Measurements from ENCODE around the gene RAB3GAP1.

The RAB3GAP1 gene

DNA sequence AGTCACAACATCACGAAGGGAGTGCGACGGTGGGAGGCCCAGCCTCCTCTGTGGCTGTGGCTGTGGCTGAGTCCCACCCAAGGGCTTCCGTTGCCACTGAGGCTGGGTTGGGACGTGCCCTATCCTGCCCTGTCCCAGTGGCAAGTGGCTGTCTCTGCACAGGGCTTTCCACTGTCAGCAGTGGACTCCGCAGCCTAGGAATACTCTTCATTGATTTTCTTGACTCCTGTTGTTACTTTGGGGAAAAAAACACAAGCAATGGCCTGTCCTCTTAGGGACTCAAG, 122.7 kb downstream of the RAB3GAP1 start:
- H3K4me3 ChIP-seq (ENCODE audit: low read depth, low read length): no peak overlapping the region
- TF ChIP-seq, protein P1, sequence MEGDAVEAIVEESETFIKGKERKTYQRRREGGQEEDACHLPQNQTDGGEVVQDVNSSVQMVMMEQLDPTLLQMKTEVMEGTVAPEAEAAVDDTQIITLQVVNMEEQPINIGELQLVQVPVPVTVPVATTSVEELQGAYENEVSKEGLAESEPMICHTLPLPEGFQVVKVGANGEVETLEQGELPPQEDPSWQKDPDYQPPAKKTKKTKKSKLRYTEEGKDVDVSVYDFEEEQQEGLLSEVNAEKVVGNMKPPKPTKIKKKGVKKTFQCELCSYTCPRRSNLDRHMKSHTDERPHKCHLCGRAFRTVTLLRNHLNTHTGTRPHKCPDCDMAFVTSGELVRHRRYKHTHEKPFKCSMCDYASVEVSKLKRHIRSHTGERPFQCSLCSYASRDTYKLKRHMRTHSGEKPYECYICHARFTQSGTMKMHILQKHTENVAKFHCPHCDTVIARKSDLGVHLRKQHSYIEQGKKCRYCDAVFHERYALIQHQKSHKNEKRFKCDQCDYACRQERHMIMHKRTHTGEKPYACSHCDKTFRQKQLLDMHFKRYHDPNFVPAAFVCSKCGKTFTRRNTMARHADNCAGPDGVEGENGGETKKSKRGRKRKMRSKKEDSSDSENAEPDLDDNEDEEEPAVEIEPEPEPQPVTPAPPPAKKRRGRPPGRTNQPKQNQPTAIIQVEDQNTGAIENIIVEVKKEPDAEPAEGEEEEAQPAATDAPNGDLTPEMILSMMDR (IDR thresholded peaks at IDR 0.05; ENCODE audit: low read depth, low read length): no peak
- H3K36me3 ChIP-seq: no peaks in the 10 kb centered on the region

DNA sequence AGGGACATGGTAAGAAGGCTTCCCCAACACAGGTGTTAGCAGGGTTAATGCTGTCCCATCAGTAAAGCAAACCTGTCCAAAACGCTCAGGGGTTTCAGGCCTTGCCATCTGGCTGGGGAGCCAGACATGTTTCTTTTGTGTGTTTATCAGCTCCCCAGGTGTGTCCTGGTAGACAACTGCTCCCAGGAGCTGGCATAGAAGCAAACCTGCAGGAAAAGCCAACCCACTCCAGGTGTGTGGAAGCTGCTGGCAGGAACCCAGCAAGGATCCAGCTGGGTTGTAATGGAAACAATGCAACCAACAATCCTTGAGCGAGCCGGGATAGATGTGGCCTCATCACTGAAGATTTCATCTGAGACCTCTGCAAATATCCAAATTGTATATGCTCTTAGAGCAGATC, 123.1 kb downstream of the RAB3GAP1 start:
- Histone ChIP-seq H3K4me1 (no peaks in the 10 kb centered on the region), H3K4me3 (ENCODE audit: low read depth, low read length) (no peak overlapping the region), H3K27me3 (no peaks in the 10 kb centered on the region), H3K36me3 (no peaks in the 10 kb centered on the region), H3K9me3 (no peaks in the 10 kb centered on the region)
- no peak for DNase-seq
- TF ChIP-seq, protein P1 (IDR thresholded peaks at IDR 0.05; ENCODE audit: low read depth, low read length): no peak

More for the DNA sequence above, 122.7 kb downstream of the RAB3GAP1 start:
- no peak for DNase-seq
- no peaks in the 10 kb centered on the region for H3K27me3 ChIP-seq
- H3K9me3 ChIP-seq: no peaks in the 10 kb centered on the region
- no peaks in the 10 kb centered on the region for H3K4me1 ChIP-seq

DNA sequence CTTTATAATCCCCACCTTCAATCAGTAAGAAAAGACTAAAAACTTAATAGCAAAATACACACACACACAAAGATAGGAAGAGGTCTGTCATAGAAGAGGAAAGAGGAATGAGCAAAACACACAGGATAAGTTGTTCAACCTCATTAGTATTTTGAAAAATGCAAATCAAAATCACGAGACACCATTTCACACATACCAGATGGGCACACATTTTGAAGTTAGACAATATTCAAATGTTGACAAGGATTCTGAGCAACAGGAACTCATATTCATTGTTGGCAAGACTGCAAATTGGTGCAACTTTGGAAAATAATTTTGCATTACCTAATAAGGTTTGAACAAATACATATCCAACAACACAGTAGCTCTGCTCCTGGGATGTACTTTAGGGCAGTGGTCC, 127.6 kb downstream of the RAB3GAP1 start:
- no peak for DNase-seq
- Histone ChIP-seq H3K27me3 (no peaks in the 10 kb centered on the region), H3K36me3 (no peaks in the 10 kb centered on the region), H3K9me3 (no peaks in the 10 kb centered on the region), H3K4me1 (no peaks in the 10 kb centered on the region), H3K4me3 (ENCODE audit: low read depth, low read length) (no peak overlapping the region)
- TF ChIP-seq, protein P1 (IDR thresholded peaks at IDR 0.05; ENCODE audit: low read depth, low read length): no peak

DNA sequence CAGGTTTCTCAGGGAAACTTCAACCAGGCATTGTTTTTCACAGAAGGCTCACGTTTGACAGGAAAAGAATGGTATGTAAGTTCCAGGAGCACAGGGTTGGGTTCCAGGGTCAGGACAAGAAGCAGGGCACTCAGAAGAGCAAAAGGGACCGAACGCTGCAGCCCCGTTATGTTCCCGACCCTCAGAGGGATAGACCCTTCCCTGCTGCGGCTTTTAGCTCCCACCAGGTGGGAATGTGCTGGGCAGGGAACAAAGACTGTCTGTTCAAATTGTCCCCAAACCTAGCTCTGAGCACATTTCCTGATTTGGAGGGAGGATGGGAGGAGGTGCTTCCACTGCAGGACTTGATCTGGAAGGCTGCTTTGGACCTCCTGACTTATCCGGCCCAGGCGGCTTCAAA, 130.1 kb downstream of the RAB3GAP1 start:
- no peaks in the 10 kb centered on the region for H3K9me3 ChIP-seq
- TF ChIP-seq, protein P1 (IDR thresholded peaks at IDR 0.05; ENCODE audit: low read depth, low read length): no peak
- no peaks in the 10 kb centered on the region for H3K4me1 ChIP-seq
- DNase-seq: no peak
- no peaks in the 10 kb centered on the region for H3K27me3 ChIP-seq
- H3K36me3 ChIP-seq: no peaks in the 10 kb centered on the region
- H3K4me3 ChIP-seq (ENCODE audit: low read depth, low read length): no peak overlapping the region

DNA sequence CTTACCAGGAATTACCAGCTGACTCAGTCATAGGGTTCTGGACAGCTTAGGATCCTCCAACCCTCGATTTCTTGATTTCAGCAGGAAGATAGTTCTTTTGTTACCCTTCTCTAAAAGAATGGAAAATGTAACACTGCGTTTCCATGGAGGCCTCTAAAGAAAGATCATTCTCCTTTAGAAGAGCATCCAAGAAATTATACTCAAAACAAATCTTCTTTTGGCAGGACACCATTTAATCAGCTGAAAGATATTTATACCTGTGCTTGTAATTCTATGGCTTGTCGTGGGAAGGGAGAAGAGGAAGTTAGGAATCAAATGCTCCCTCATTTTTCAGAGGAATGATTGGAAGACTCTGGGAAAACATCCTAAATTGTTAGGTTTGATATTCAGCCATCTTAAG, 130.5 kb downstream of the RAB3GAP1 start:
- no peaks in the 10 kb centered on the region for H3K27me3 ChIP-seq
- DNase-seq: no peak
- TF ChIP-seq, protein P1 (IDR thresholded peaks at IDR 0.05; ENCODE audit: low read depth, low read length): no peak
- H3K36me3 ChIP-seq: no peaks in the 10 kb centered on the region
- H3K4me3 ChIP-seq (ENCODE audit: low read depth, low read length): no peak overlapping the region
- H3K9me3 ChIP-seq: no peaks in the 10 kb centered on the region
- H3K4me1 ChIP-seq: no peaks in the 10 kb centered on the region

DNA sequence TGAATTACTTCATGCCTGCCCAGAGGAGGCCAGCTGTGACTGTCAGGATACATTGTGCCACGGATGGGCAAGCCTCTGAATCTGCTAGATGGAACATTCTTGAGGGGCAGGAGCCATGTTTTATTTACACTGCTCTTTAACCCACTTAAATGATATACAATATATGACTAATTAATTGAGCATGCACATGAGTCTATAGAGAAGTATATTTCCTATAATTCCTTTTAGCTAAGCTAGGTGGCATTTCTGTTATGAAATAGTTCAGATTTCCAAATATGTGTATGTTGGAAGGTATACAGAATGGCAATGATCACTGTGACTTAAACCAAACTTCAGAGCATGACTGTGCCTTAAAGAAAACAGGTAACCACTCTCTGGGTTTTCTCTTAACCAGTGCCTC, 131.7 kb downstream of the RAB3GAP1 start:
- Histone ChIP-seq H3K4me1 (no peaks in the 10 kb centered on the region), H3K36me3 (no peaks in the 10 kb centered on the region), H3K9me3 (no peaks in the 10 kb centered on the region), H3K4me3 (ENCODE audit: low read depth, low read length) (no peak overlapping the region), H3K27me3 (no peaks in the 10 kb centered on the region)
- DNase-seq: no peak
- TF ChIP-seq, protein P1 (IDR thresholded peaks at IDR 0.05; ENCODE audit: low read depth, low read length): no peak

All from BE2C (cell line).